K562 (cell line): Measurements from ENCODE around the gene GDF11. TPM values are rescaled to one million over a fixed set of nuclear protein-coding genes. Genes with fewer than 3 reads are reported as not detected.
A peak's percentile ranks its signal among the peaks of the same experiment; 100 is the strongest.

Experiments used
- CLOCK ChIP-seq: fragments of 250-450 bp; sonication (Bioruptor Pico); IDR thresholded peaks from 2 replicates; pipeline ENCODE4 v1.4.0; 2020; ENCODE audit warnings: mild to moderate bottlenecking, moderate library complexity, borderline replicate concordance
- CSDE1 ChIP-seq, 2 experiments: fragments of 450-650 bp; IDR thresholded peaks; 2 replicates each; pipeline ENCODE4 v1.6.1; 2016; ENCODE audit warnings: mild to moderate bottlenecking in 1 of 2
- DMBX1 ChIP-seq: fragments of 250-450 bp; sonication (Bioruptor Pico); IDR thresholded peaks from 2 replicates; pipeline ENCODE4 v1.8.0; 2022; ENCODE audit warnings: inconsistent platforms, mild to moderate bottlenecking, moderate library complexity, borderline replicate concordance
- ELK3 ChIP-seq: fragments of 450-650 bp; formaldehyde crosslinking; IDR thresholded peaks from 2 replicates; pipeline ENCODE4 v1.4.0; 2020; ENCODE audit warnings: mild to moderate bottlenecking
- HMBOX1 ChIP-seq: sonication (generic); IDR thresholded peaks from 2 replicates; pipeline ENCODE4 v1.6.1; 2016
- HNRNPUL1 ChIP-seq: fragments of 200-400 bp; formaldehyde crosslinking; IDR thresholded peaks from 2 replicates; pipeline ENCODE4 v1.6.1; 2017; ENCODE audit warnings: low read length
- KLF10 ChIP-seq: fragments of 250-450 bp; sonication (Bioruptor Pico); IDR thresholded peaks from 2 replicates; pipeline ENCODE4 v1.6.1; 2021; ENCODE audit warnings: matching md5 sums
- MCM2 ChIP-seq: fragments of 450-650 bp; IDR thresholded peaks from 2 replicates; pipeline ENCODE4 v1.6.1; 2017; ENCODE audit warnings: low read depth, mild to moderate bottlenecking
- NEUROD1 ChIP-seq: fragments of 150-350 bp; IDR thresholded peaks from 2 replicates; pipeline ENCODE4 v1.6.1; 2014; ENCODE audit warnings: borderline replicate concordance, low read length, low read depth; ENCODE audit not compliant: partially characterized antibody
- NR1H2 ChIP-seq: sonication (generic); formaldehyde crosslinking; IDR thresholded peaks from 2 replicates; pipeline ENCODE4 v1.4.0; 2020; ENCODE audit warnings: mild to moderate bottlenecking, missing genetic modification reagents
- PTRF ChIP-seq: fragments of 450-650 bp; IDR thresholded peaks from 2 replicates; pipeline ENCODE4 v1.6.1; 2016; ENCODE audit warnings: mild to moderate bottlenecking, missing genetic modification characterization, missing compliant biosample characterization
- RUNX1 ChIP-seq: sonication (generic); IDR thresholded peaks from 2 replicates; pipeline ENCODE4 v1.6.1; 2016; ENCODE audit warnings: antibody characterized with exemption, low read depth
- SMAD1 ChIP-seq: fragments of 150-350 bp; IDR thresholded peaks from 2 replicates; pipeline ENCODE4 v1.6.1; 2014; ENCODE audit warnings: low read length, low read depth; ENCODE audit not compliant: partially characterized antibody
- SMAD2 ChIP-seq: fragments of 150-350 bp; IDR thresholded peaks from 2 replicates; pipeline ENCODE4 v1.6.1; 2014; ENCODE audit warnings: low read depth, mild to moderate bottlenecking, low read length
- TRIM24 ChIP-seq, 2 experiments: fragments of 450-650 bp; IDR thresholded peaks; 2 replicates each; pipeline ENCODE4 v1.6.1; 2016
- ZNF134 ChIP-seq: fragments of 250-450 bp; sonication (Bioruptor Pico); conservative IDR thresholded peaks from 2 replicates; pipeline ENCODE4 v1.4.0; 2020
- ZNF165 ChIP-seq: fragments of 250-450 bp; sonication (Bioruptor Pico); IDR thresholded peaks from 2 replicates; pipeline ENCODE4 v1.4.0; 2020; ENCODE audit warnings: borderline replicate concordance
- ZNF398 ChIP-seq: fragments of 250-450 bp; sonication (Bioruptor Pico); IDR thresholded peaks from 2 replicates; pipeline ENCODE4 v1.8.0; 2021; ENCODE audit warnings: moderate library complexity, mild to moderate bottlenecking, inconsistent platforms
- ZNF431 ChIP-seq: sonication (generic); formaldehyde crosslinking; IDR thresholded peaks from 2 replicates; pipeline ENCODE4 v1.8.0; 2022; ENCODE audit warnings: mild to moderate bottlenecking, missing genetic modification reagents
- ZNF785 ChIP-seq: fragments of 250-450 bp; sonication (Bioruptor Pico); IDR thresholded peaks from 2 replicates; pipeline ENCODE4 v1.4.0; 2020; ENCODE audit warnings: mild to moderate bottlenecking
- polyA plus RNA-seq, 8 experiments: library from polyadenylated mRNA; depleted of rRNA in 4 of 8; stranded (reverse) in 5 of 8; unstranded in 3 of 8; fragments of >200 nt; fragmentation: Nextera tagmentation in 2 of 8; fragmentation: Illumina TruSeq in 1 of 8; extraction: Ambion mirVana in 2 of 8; extraction: Trizol in 1 of 8; gene quantifications; 2 replicates each; pipeline versions ENCODE4 v1.2.1 to v1.2.3, GENCODE V29; 2011 to 2014; ENCODE audit warnings: inconsistent platforms in 1 of 8, missing spikeins in 1 of 8
- total RNA-seq, 7 experiments: library from RNA; depleted of rRNA in 6 of 7; stranded (reverse); fragments of >200 nt in 6 of 7; fragmentation: Illumina TruSeq in 2 of 7; extraction: Trizol in 2 of 7; gene quantifications; 2 replicates each; pipeline versions ENCODE4 v1.2.1 to v1.2.3, GENCODE V29; 2011 to 2021; ENCODE audit warnings: low replicate concordance in 1 of 7
- TF ChIP-seq, protein P1 (sequence below): fragments of 450-650 bp; formaldehyde crosslinking; conservative IDR thresholded peaks from 2 replicates; pipeline ENCODE4 v1.4.0; 2022; ENCODE audit warnings: mild to moderate bottlenecking, missing genetic modification characterization

GDF11 gene
- total and polyA plus RNA-seq, 9 of the 15 experiments (the other 6 are each of a cell fraction or from before 2014, with no cell fraction given), result 1.4 to 15.7 (median 4.8) TPM

DNA sequence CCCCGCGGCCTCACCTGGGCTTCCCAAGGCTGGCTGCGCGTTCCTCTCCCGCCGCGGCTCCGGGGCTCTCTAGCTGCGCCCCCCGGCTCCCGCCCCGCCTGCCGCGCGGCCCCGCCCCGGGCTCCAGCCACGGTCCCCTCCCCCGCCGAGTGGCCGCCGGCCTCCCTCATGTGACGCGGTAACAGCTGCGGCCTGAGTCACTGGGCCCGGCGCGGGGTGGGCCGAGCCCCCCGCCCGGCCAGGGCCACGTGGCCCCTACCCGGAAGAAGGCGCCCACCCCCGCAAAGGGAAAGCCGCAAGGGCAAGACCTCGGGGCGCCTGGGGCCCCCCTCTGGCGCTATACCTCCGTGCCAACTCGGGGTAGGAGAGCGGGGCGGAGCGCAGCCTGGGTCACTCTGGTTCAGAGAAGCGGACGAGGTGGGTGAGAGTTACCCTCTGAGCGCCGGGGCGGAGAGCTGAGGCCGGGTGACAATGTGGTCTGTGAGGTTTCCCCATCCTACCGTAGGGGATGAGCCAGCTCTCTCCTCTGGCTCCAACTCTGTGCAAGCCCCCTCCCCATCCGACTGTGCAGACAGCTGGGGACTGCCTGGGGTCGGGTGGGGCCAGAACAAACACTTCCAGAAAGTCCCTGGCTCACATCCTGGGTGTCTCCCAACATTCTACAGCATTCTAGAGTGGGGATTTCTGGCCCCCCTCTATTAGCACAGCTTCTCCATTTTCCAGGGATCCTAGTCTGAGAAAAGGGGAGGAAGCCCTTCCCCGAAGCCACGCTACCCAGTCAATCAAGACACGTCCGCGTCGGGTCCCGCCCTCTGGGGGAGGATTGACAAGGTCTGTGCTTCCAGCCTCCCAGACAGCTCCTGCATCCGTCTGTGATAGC is 13.7 kb upstream of the GDF11 start, which contains the start of gene CD63 (continued):
- TF ChIP-seq MCM2 (no peak), SMAD2 (no peak), HMBOX1 (no peak), CSDE1 (IDR thresholded peaks at IDR 0.05) (no peak), SMAD1 (no peak), ZNF431 (CRISPR knock-in tag) (no peak), TRIM24 (IDR thresholded peaks at IDR 0.05) (peak in 1 of 2 experiments; percentile 47; a peak in 1 of 4 replicates), ZNF785 (CRISPR knock-in tag) (no peak), NR1H2 (no peak), ZNF398 (no peak), HNRNPUL1 (no peak), RUNX1 (no peak), PTRF (no peak), ZNF134 (no peak), ZNF165 (CRISPR knock-in tag) (no peak), NEUROD1 (peak; percentile 63), DMBX1 (no peak), KLF10 (CRISPR knock-in tag) (no peak), ELK3 (CRISPR knock-in tag) (no peak), CLOCK (CRISPR knock-in tag) (no peak)
- TF ChIP-seq, protein P1, sequence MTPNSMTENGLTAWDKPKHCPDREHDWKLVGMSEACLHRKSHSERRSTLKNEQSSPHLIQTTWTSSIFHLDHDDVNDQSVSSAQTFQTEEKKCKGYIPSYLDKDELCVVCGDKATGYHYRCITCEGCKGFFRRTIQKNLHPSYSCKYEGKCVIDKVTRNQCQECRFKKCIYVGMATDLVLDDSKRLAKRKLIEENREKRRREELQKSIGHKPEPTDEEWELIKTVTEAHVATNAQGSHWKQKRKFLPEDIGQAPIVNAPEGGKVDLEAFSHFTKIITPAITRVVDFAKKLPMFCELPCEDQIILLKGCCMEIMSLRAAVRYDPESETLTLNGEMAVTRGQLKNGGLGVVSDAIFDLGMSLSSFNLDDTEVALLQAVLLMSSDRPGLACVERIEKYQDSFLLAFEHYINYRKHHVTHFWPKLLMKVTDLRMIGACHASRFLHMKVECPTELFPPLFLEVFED (CRISPR knock-in tag), result no peak
